Natural killer cell (primary cell): ENCODE measurements around the gene DENR. TPM values are rescaled to one million over a fixed set of nuclear protein-coding genes. Genes with fewer than 3 reads are reported as not detected.

ENCODE experiments used
- ATAC-seq, 3 donors: fragments of 150-1000 bp in 2 of 3; fragments of 200-7000 bp in 1 of 3; cut with Tn5 transposase; 1 replicate in 1 of 3; 2 replicates in 2 of 3; pipeline ENCODE4 v1.10.0; 2021; ENCODE audit warnings: mild to moderate bottlenecking in 2 of 3, moderate library complexity in 2 of 3
- DNase-seq, 2 donors: peaks; one replicate each; pipeline versions ENCODE4 v3.0.0 to v3.0.0-alpha.2; 2013 to 2021; ENCODE audit warnings: mixed read lengths in 1 of 2
- H3K27ac ChIP-seq: one replicate; pipeline ENCODE4 v1.5.1; 2013; ENCODE audit warnings: mild to moderate bottlenecking, low read length
- H3K27me3 ChIP-seq: one replicate; pipeline ENCODE4 v1.6.1; 2013; ENCODE audit warnings: low read length; ENCODE audit not compliant: control insufficient read depth, insufficient read depth
- H3K36me3 ChIP-seq: one replicate; pipeline ENCODE4 v1.6.1; 2013; ENCODE audit warnings: low read length; ENCODE audit not compliant: control insufficient read depth, insufficient read depth
- H3K4me1 ChIP-seq: one replicate; pipeline ENCODE4 v1.6.1; 2013; ENCODE audit warnings: low read length; ENCODE audit not compliant: control insufficient read depth, insufficient read depth
- H3K4me3 ChIP-seq: one replicate; pipeline ENCODE4 v1.5.1; 2013; ENCODE audit warnings: low read length
- H3K9me3 ChIP-seq: one replicate; pipeline ENCODE4 v1.6.1; 2013; ENCODE audit warnings: low read length; ENCODE audit not compliant: control insufficient read depth, insufficient read depth
- H3K27ac Mint-ChIP-seq, 2 donors: one replicate each; pipeline ENCODE4 v1.8.0; 2022; ENCODE audit warnings: mild to moderate bottlenecking in 2 of 2, mixed read lengths in 2 of 2, moderate library complexity in 1 of 2
- H3K27me3 Mint-ChIP-seq, 2 donors: one replicate each; pipeline ENCODE4 v1.8.0; 2022; ENCODE audit warnings: low read depth in 2 of 2, mixed read lengths in 2 of 2
- H3K36me3 Mint-ChIP-seq: one replicate; pipeline ENCODE4 v1.8.0; 2022; ENCODE audit warnings: mixed read lengths
- H3K4me1 Mint-ChIP-seq, 2 donors: one replicate each; pipeline ENCODE4 v1.8.0; 2022; ENCODE audit warnings: mixed read lengths in 2 of 2
- H3K4me3 Mint-ChIP-seq: one replicate; pipeline ENCODE4 v1.8.0; 2022; ENCODE audit warnings: mild to moderate bottlenecking, moderate library complexity, mixed read lengths
- H3K9me3 Mint-ChIP-seq, 2 donors: one replicate each; pipeline ENCODE4 v1.8.0; 2022; ENCODE audit warnings: mixed read lengths in 2 of 2
- CTCF ChIP-seq: fragments of 200-600 bp; IDR thresholded peaks from one replicate; pipeline ENCODE4 v1.8.0; 2022; ENCODE audit warnings: antibody characterized with exemption
- WGBS: methylation state at CpG from one replicate; pipeline ENCODE4 v1.1.7; 2013; ENCODE audit warnings: missing lambda C conversion rate; ENCODE audit not compliant: insufficient coverage; 5-methylcytosine and 5-hydroxymethylcytosine counted together
- intact Hi-C: fragments of 100-400 bp; cut with micrococcal nuclease; formaldehyde crosslinking; loops from one replicate; pipeline ENCODE4 v1.14.2; 2022
- total RNA-seq, 4 donors: library from RNA; stranded (reverse); fragments of 120-200 nt in 1 of 4; gene quantifications; one replicate each; pipeline versions ENCODE4 v1.2.3 to v1.2.4, GENCODE V29; 2013 to 2022

DENR gene
- total RNA-seq, 3 donors from 2014 or later (not counting 1 experiment from before 2014, with no cell fraction given) = 30.5 to 42.9 (median 42.7) TPM

GRCh38 chr12:122807651-122808050, 55.0 kb downstream of the DENR start:
- H3K27ac Mint-ChIP-seq = no peak overlapping the region

GRCh38 chr12:122811777-122812176, 59.2 kb downstream of the DENR start:
- no peak for TF ChIP-seq CTCF
- no peaks in the 10 kb centered on the region for H3K36me3 Mint-ChIP-seq
- no peaks in the 10 kb centered on the region for H3K9me3 ChIP-seq
- 85% methylated on average over 3 of the region's 3 CpGs for WGBS
- H3K27me3 ChIP-seq = no peaks in the 10 kb centered on the region
- H3K4me1 ChIP-seq = no peaks in the 10 kb centered on the region
- DNase-seq = no peak
- no peak overlapping the region for H3K4me3 ChIP-seq
- no peaks in the 10 kb centered on the region for H3K9me3 Mint-ChIP-seq
- intact Hi-C loops = no loop called here
- no peak overlapping the region for H3K27ac ChIP-seq
- no peaks in the 10 kb centered on the region for H3K27me3 Mint-ChIP-seq
- no peak overlapping the region for H3K4me3 Mint-ChIP-seq
- H3K27ac Mint-ChIP-seq = no peak overlapping the region
- ATAC-seq = no peak
- no peaks in the 10 kb centered on the region for H3K4me1 Mint-ChIP-seq
- H3K36me3 ChIP-seq = no peaks in the 10 kb centered on the region

More at GRCh38 chr12:122807651-122808050, 55.0 kb downstream of the DENR start:
- no peak overlapping the region for H3K4me3 ChIP-seq
- TF ChIP-seq CTCF = no peak
- no peaks in the 10 kb centered on the region for H3K36me3 ChIP-seq
- DNase-seq = no peak
- Mint-ChIP-seq H3K27me3 (no peaks in the 10 kb centered on the region), H3K4me3 (no peak overlapping the region), H3K36me3 (no peaks in the 10 kb centered on the region), H3K4me1 (no peaks in the 10 kb centered on the region), H3K9me3 (no peaks in the 10 kb centered on the region)
- no peaks in the 10 kb centered on the region for H3K9me3 ChIP-seq
- no peak overlapping the region for H3K27ac ChIP-seq
- ATAC-seq = no peak
- intact Hi-C loops = no loop called here
- 100% methylated on average over 1 of the region's 1 CpG for WGBS
- no peaks in the 10 kb centered on the region for H3K27me3 ChIP-seq
- no peaks in the 10 kb centered on the region for H3K4me1 ChIP-seq

- H3K27me3 Mint-ChIP-seq = no peaks in the 10 kb centered on the region
- no peak for TF ChIP-seq CTCF
- Histone ChIP-seq H3K27me3 (no peaks in the 10 kb centered on the region), H3K9me3 (no peaks in the 10 kb centered on the region), H3K4me1 (no peaks in the 10 kb centered on the region), H3K27ac (no peak overlapping the region), H3K4me3 (no peak overlapping the region), H3K36me3 (no peaks in the 10 kb centered on the region)
- DNase-seq (no peak), ATAC-seq (no peak)
- no peaks in the 10 kb centered on the region for H3K36me3 Mint-ChIP-seq
- H3K9me3 Mint-ChIP-seq = no peaks in the 10 kb centered on the region
- intact Hi-C loops = no loop called here
- no peaks in the 10 kb centered on the region for H3K4me1 Mint-ChIP-seq
- WGBS = 52% methylated on average over 7 of the region's 10 CpGs
- H3K4me3 Mint-ChIP-seq = no peak overlapping the region
- H3K27ac Mint-ChIP-seq = no peak overlapping the region
Measured at GRCh38 chr12:122813310-122813713, 60.7 kb downstream of the DENR start.

- Mint-ChIP-seq H3K27me3 (no peaks in the 10 kb centered on the region), H3K4me3 (no peak overlapping the region), H3K36me3 (no peaks in the 10 kb centered on the region), H3K27ac (no peak overlapping the region), H3K9me3 (no peaks in the 10 kb centered on the region), H3K4me1 (no peaks in the 10 kb centered on the region)
- DNase-seq (no peak), ATAC-seq (no peak)
- TF ChIP-seq CTCF = no peak
- WGBS = 94% methylated on average over 10 of the region's 10 CpGs
- Histone ChIP-seq H3K4me1 (no peaks in the 10 kb centered on the region), H3K36me3 (no peaks in the 10 kb centered on the region), H3K27ac (no peak overlapping the region), H3K27me3 (no peaks in the 10 kb centered on the region), H3K9me3 (no peaks in the 10 kb centered on the region), H3K4me3 (no peak overlapping the region)
- intact Hi-C loops = no loop called here
Measured at GRCh38 chr12:122819209-122819785, 66.7 kb downstream of the DENR start.
